IMR-90 (cell line): Measurements from ENCODE around the gene DNMT1. TPM values are rescaled to one million over a fixed set of nuclear protein-coding genes. Genes with fewer than 3 reads are reported as not detected.
A peak's percentile ranks its signal among the peaks of the same experiment; 100 is the strongest.

ENCODE experiments used
- ATAC-seq: fragments of 200-7000 bp; cut with Tn5 transposase; 2 replicates; pipeline ENCODE4 v1.9.1; 2020; ENCODE audit warnings: low read depth, mild to moderate bottlenecking, moderate library complexity
- BruUV-seq: library from RNA; stranded (reverse); fragments of 400-500 nt; replicated peaks from 2 replicates; lab custom pipeline; 2021; lab: Mats Ljungman, UMichigan
- CTCF ChIA-PET: fragments of 300-600 bp; formaldehyde crosslinking; extraction: SDS; loops from one replicate; lab custom pipeline; 2021; ENCODE audit warnings: antibody characterized with exemption; lab: Yijun Ruan, JAX
- POLR2A ChIA-PET: fragments of 300-600 bp; sonication (Branson Sonifier 250); formaldehyde crosslinking; loops from one replicate; lab custom pipeline; 2022; ENCODE audit warnings: antibody characterized with exemption; ENCODE audit not compliant: unreplicated experiment; lab: Charles Lee
- DNase-seq: peaks from one replicate; pipeline ENCODE4 v3.0.0; 2013
- H2AFZ ChIP-seq: replicated peaks from 2 replicates; pipeline ENCODE3; 2013; ENCODE audit warnings: low read length, mild to moderate bottlenecking; ENCODE audit not compliant: poor library complexity
- H2AK5ac ChIP-seq: 2 replicates; pipeline ENCODE4 v1.6.1; 2013; ENCODE audit warnings: low read depth, low read length, inconsistent platforms
- H2AK9ac ChIP-seq: replicated peaks from 2 replicates; pipeline ENCODE3; 2013; ENCODE audit warnings: mild to moderate bottlenecking, low read depth, low read length, moderate library complexity; ENCODE audit not compliant: poor library complexity
- H2BK120ac ChIP-seq: 2 replicates; pipeline ENCODE4 v1.6.1; 2013; ENCODE audit warnings: low read depth, low read length, inconsistent platforms
- H2BK15ac ChIP-seq: 3 replicates; pipeline ENCODE4 v1.6.1; 2013; ENCODE audit warnings: low read depth, low read length, inconsistent platforms
- H2BK20ac ChIP-seq: 2 replicates; pipeline ENCODE4 v1.6.1; 2013; ENCODE audit warnings: low read depth, mild to moderate bottlenecking, inconsistent platforms, low read length, moderate library complexity
- H2BK5ac ChIP-seq: 2 replicates; pipeline ENCODE4 v1.6.1; 2013; ENCODE audit warnings: mild to moderate bottlenecking, low read depth, low read length, inconsistent platforms; ENCODE audit not compliant: poor library complexity, severe bottlenecking
- H3K14ac ChIP-seq: replicated peaks from 2 replicates; pipeline ENCODE4 v1.6.1; 2013; ENCODE audit warnings: low read depth, low read length, inconsistent platforms
- H3K18ac ChIP-seq: 2 replicates; pipeline ENCODE4 v1.6.1; 2013; ENCODE audit warnings: low read depth, low read length, control low read depth
- H3K23ac ChIP-seq: 2 replicates; pipeline ENCODE4 v1.6.1; 2013; ENCODE audit warnings: low read depth, low read length, inconsistent platforms
- H3K27ac ChIP-seq: 2 replicates; pipeline ENCODE4 v1.5.1; 2013; ENCODE audit warnings: mild to moderate bottlenecking, control low read depth, low read length; ENCODE audit not compliant: insufficient read depth
- H3K27me3 ChIP-seq: 2 replicates; pipeline ENCODE4 v1.6.1; 2013; ENCODE audit warnings: low read length; ENCODE audit not compliant: control insufficient read depth, insufficient read depth
- H3K36me3 ChIP-seq: 2 replicates; pipeline ENCODE4 v1.6.1; 2013; ENCODE audit warnings: low read length, mixed read lengths; ENCODE audit not compliant: control insufficient read depth, insufficient read depth
- H3K4ac ChIP-seq: 2 replicates; pipeline ENCODE4 v1.6.1; 2013; ENCODE audit warnings: low read depth, low read length, inconsistent platforms
- H3K4me1 ChIP-seq: 2 replicates; pipeline ENCODE4 v1.6.1; 2013; ENCODE audit warnings: low read length, mixed read lengths; ENCODE audit not compliant: control insufficient read depth, insufficient read depth
- H3K4me2 ChIP-seq: 2 replicates; pipeline ENCODE4 v1.6.1; 2013; ENCODE audit warnings: low read depth, mild to moderate bottlenecking, control low read depth, low read length, moderate library complexity
- H3K4me3 ChIP-seq: 2 replicates; pipeline ENCODE4 v1.5.1; 2013; ENCODE audit warnings: low read depth, mild to moderate bottlenecking, control low read depth, low read length, moderate library complexity; ENCODE audit not compliant: insufficient read depth
- H3K56ac ChIP-seq: 2 replicates; pipeline ENCODE4 v1.6.1; 2013; ENCODE audit warnings: low read length, inconsistent platforms; ENCODE audit not compliant: insufficient read depth; ENCODE audit errors: extremely low read depth
- H3K79me1 ChIP-seq, 2 experiments: 2 replicates each; pipeline ENCODE4 v1.6.1; 2013; ENCODE audit warnings: low read length in 2 of 2, inconsistent platforms in 1 of 2, low read depth in 1 of 2
- H3K9ac ChIP-seq: 2 replicates; pipeline ENCODE4 v1.6.1; 2013; ENCODE audit warnings: low read depth, low read length, control low read depth
- H3K9me1 ChIP-seq: 2 replicates; pipeline ENCODE4 v1.6.1; 2013; ENCODE audit warnings: low read length, inconsistent platforms; ENCODE audit not compliant: insufficient read depth
- H3K9me3 ChIP-seq: 2 replicates; pipeline ENCODE4 v1.6.1; 2013; ENCODE audit warnings: low read length; ENCODE audit not compliant: control insufficient read depth, insufficient read depth
- H4K20me1 ChIP-seq: 2 replicates; pipeline ENCODE4 v1.6.1; 2013; ENCODE audit warnings: low read length, inconsistent platforms; ENCODE audit not compliant: insufficient read depth
- H4K5ac ChIP-seq: 2 replicates; pipeline ENCODE4 v1.6.1; 2013; ENCODE audit warnings: mild to moderate bottlenecking, low read depth, low read length, control low read depth
- H4K8ac ChIP-seq, 2 experiments: 2 replicates each; pipeline ENCODE4 v1.6.1; 2013; ENCODE audit warnings: low read depth in 2 of 2, low read length in 2 of 2, control low read depth in 1 of 2, inconsistent platforms in 1 of 2
- H4K91ac ChIP-seq: 2 replicates; pipeline ENCODE4 v1.6.1; 2013; ENCODE audit warnings: low read depth, low read length, inconsistent platforms; ENCODE audit not compliant: insufficient read depth
- CHD1 ChIP-seq: IDR thresholded peaks from 2 replicates; pipeline ENCODE4 v1.6.1; 2012; ENCODE audit warnings: low read depth, low read length, improper control_type of control experiment
- MAFK ChIP-seq: IDR thresholded peaks from 2 replicates; pipeline ENCODE4 v1.6.1; 2012; ENCODE audit warnings: low read depth, low read length, improper control_type of control experiment
- MAZ ChIP-seq: IDR thresholded peaks from 2 replicates; pipeline ENCODE4 v1.6.1; 2012; ENCODE audit warnings: low read depth, mild to moderate bottlenecking, low read length, improper control_type of control experiment, moderate library complexity, borderline replicate concordance
- MXI1 ChIP-seq: IDR thresholded peaks from 2 replicates; pipeline ENCODE4 v1.6.1; 2012; ENCODE audit warnings: low read depth, mild to moderate bottlenecking, low read length, moderate library complexity, borderline replicate concordance
- NFE2L2 ChIP-seq: fragments of 150-350 bp; IDR thresholded peaks from 2 replicates; pipeline ENCODE4 v1.6.1; 2016; ENCODE audit warnings: low read depth, mild to moderate bottlenecking, low read length
- POLR2A ChIP-seq: IDR thresholded peaks from 2 replicates; pipeline ENCODE4 v1.6.1; 2012; ENCODE audit warnings: mild to moderate bottlenecking, low read depth, low read length
- RAD21 ChIP-seq: IDR thresholded peaks from 2 replicates; pipeline ENCODE4 v1.6.1; 2012; ENCODE audit warnings: low read length, improper control_type of control experiment
- RCOR1 ChIP-seq: IDR thresholded peaks from 2 replicates; pipeline ENCODE4 v1.6.1; 2012; ENCODE audit warnings: mild to moderate bottlenecking, low read length, improper control_type of control experiment; ENCODE audit not compliant: insufficient replicate concordance
- RFX5 ChIP-seq: IDR thresholded peaks from 2 replicates; pipeline ENCODE4 v1.8.0; 2012; ENCODE audit warnings: low read depth, mild to moderate bottlenecking, low read length, moderate library complexity
- SMC3 ChIP-seq: fragments of 150-350 bp; IDR thresholded peaks from 2 replicates; pipeline ENCODE4 v1.6.1; 2016; ENCODE audit warnings: low read depth, mild to moderate bottlenecking, antibody characterized with exemption, low read length, moderate library complexity
- WGBS, 2 experiments: methylation state at CpG; one replicate each; pipeline versions ENCODE4 v1.1.5 to v1.1.7; 2013; ENCODE audit warnings: missing lambda C conversion rate in 2 of 2; ENCODE audit not compliant: insufficient read length in 1 of 2; ENCODE audit errors: extremely low coverage in 2 of 2; 5-methylcytosine and 5-hydroxymethylcytosine counted together
- dilution Hi-C: fragments of 300-500 bp; cut with HindIII; formaldehyde crosslinking; loops from one replicate; pipeline ENCODE4 v1.14.3; 2018; ENCODE audit warnings: low sequenced_read_pairs; ENCODE audit not compliant: unreplicated experiment
- in situ Hi-C: fragments of 300-500 bp; cut with MboI; formaldehyde crosslinking; loops from 3 replicates; pipeline ENCODE4 v1.14.3; 2019; ENCODE audit warnings: low sequenced_read_pairs, inconsistent platforms, mixed read lengths
- intact Hi-C: fragments of 100-400 bp; cut with micrococcal nuclease; formaldehyde crosslinking; loops from 2 replicates; pipeline ENCODE4 v1.10.0; 2022
- polyA plus RNA-seq, 3 experiments: library from polyadenylated mRNA; depleted of rRNA; stranded (reverse); fragments of >200 nt; gene quantifications; 2 replicates each; pipeline ENCODE4 v1.2.3, GENCODE V29; 2012; ENCODE audit warnings: low replicate concordance in 1 of 3
- total RNA-seq: library from RNA; depleted of rRNA; stranded (reverse); fragments of >200 nt; gene quantifications from 2 replicates; pipeline ENCODE4 v1.2.3, GENCODE V29; 2012
- TF ChIP-seq, protein P1 (sequence below): fragments of 150-350 bp; IDR thresholded peaks from 2 replicates; pipeline ENCODE4 v1.6.1; 2017; ENCODE audit warnings: mild to moderate bottlenecking, antibody characterized with exemption, low read length, low read depth

The DNMT1 gene
- total and polyA plus RNA-seq, 2 of the 4 experiments (the other 2 are of a cell fraction): 26.2 to 83.6 TPM

DNA sequence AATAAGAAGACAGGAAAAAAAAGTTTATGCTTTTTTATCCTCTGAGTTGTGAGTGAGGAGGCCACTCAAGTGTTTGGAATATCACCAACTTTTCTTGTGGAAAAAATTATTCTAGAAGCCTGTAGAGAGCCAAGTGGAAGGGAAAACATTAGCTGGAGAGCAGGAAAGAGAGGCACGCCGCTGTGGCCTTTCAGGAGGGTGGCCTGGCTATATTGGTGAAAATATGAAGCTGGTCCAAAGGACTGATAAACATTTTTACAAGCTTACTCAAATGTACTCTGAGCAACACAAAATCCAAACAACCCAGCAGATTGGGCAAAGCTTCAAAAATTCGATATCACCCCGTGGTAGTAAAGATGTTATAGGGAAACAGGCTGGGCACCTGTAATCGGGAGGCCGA, 72.7 kb downstream of the DNMT1 start:
- no peak overlapping the region; the same call in 1 of the 2 replicates for H3K4ac ChIP-seq
- peak overlapping the region; percentile 39 to 80; a peak in 1 of 4 replicates for H4K8ac ChIP-seq
- H3K9ac ChIP-seq: peak overlapping the region; percentile 50; the same call in 1 of the 2 replicates
- H3K23ac ChIP-seq: no peak overlapping the region; the same call in 1 of the 2 replicates
- in situ Hi-C loops: no loop called here
- H3K36me3 ChIP-seq: peaks cover 14% of the 10 kb centered on the region
- H3K4me2 ChIP-seq: no peak overlapping the region; the same call in 1 of the 2 replicates
- peak overlapping the region; percentile 35; the same call in 1 of the 2 replicates for H3K56ac ChIP-seq
- H2BK120ac ChIP-seq: peak overlapping the region; percentile 83
- H2AFZ ChIP-seq: no peak overlapping the region
- no peak overlapping the region for H4K91ac ChIP-seq
- H2BK5ac ChIP-seq: peak overlapping the region; percentile 94
- H4K20me1 ChIP-seq: peaks cover 6% of the 10 kb centered on the region; the same call in 1 of the 2 replicates
- peaks cover 11 to 25% of the 10 kb centered on the region in 2 experiments for H3K79me1 ChIP-seq
- ATAC-seq (peak; percentile 50), DNase-seq (peak; percentile 70)
- H2AK9ac ChIP-seq: no peak overlapping the region
- H3K4me3 ChIP-seq: no peak overlapping the region
- ChIA-PET POLR2A (interaction anchor here (0.6 kb wide), 1 partner anchor 130 kb away, joined by 3 read pairs; the partner anchor contains the start of gene MRPL4), CTCF (interaction anchor here (0.6 kb wide), 1 partner anchor 10 kb away, joined by 3 read pairs; no protein-coding TSS in a partner anchor)
- no CpG with 5 or more reads among the region's 6 CpGs for WGBS, 2 experiments
- H3K14ac ChIP-seq: no peak overlapping the region; the same call in 1 of the 2 replicates
- BruUV-seq: no TSS peak
- H3K27me3 ChIP-seq: no peaks in the 10 kb centered on the region
- 0 out of 3 replicates have a peak overlapping the region, but pooled peaks have one; percentile 77 for H2BK15ac ChIP-seq
- dilution Hi-C loops: no loop called here
- H3K4me1 ChIP-seq: peaks cover 9% of the 10 kb centered on the region
- H3K27ac ChIP-seq: peak overlapping the region; percentile 91; the same call in 1 of the 2 replicates
- intact Hi-C loops: no loop called here
- TF ChIP-seq MAFK (no peak), CHD1 (no peak), RAD21 (no peak), RFX5 (no peak), RCOR1 (no peak), MAZ (no peak), MXI1 (no peak), NFE2L2 (no peak), SMC3 (no peak), POLR2A (no peak)
- TF ChIP-seq, protein P1, sequence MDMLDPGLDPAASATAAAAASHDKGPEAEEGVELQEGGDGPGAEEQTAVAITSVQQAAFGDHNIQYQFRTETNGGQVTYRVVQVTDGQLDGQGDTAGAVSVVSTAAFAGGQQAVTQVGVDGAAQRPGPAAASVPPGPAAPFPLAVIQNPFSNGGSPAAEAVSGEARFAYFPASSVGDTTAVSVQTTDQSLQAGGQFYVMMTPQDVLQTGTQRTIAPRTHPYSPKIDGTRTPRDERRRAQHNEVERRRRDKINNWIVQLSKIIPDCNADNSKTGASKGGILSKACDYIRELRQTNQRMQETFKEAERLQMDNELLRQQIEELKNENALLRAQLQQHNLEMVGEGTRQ: no peak
- H2BK20ac ChIP-seq: peak overlapping the region; percentile 91; the same call in 1 of the 2 replicates
- H3K9me1 ChIP-seq: no peaks in the 10 kb centered on the region
- H3K18ac ChIP-seq: no peak overlapping the region; the same call in 1 of the 2 replicates
- no peak overlapping the region for H4K5ac ChIP-seq
- no peak overlapping the region; the same call in 1 of the 2 replicates for H2AK5ac ChIP-seq
- H3K9me3 ChIP-seq: no peaks in the 10 kb centered on the region
